IPS DF 6.9 (cell line): ENCODE results near the gene ANAPC5.
A peak's percentile ranks its signal among the peaks of the same experiment; 100 is the strongest.

Experiments
- DNase-seq: peaks from one replicate; pipeline ENCODE4 v3.0.0-alpha.2; 2013; ENCODE audit warnings: low read depth, low spot score
- H3K27ac ChIP-seq: one replicate; pipeline ENCODE4 v1.5.1; 2013; ENCODE audit warnings: low read length, control low read depth
- H3K27me3 ChIP-seq: 2 replicates; pipeline ENCODE4 v1.6.1; 2013; ENCODE audit warnings: mild to moderate bottlenecking, low read length; ENCODE audit not compliant: control insufficient read depth, insufficient read depth
- H3K36me3 ChIP-seq: 2 replicates; pipeline ENCODE4 v1.6.1; 2013; ENCODE audit warnings: low read length; ENCODE audit not compliant: control insufficient read depth, insufficient read depth
- H3K4me1 ChIP-seq: 2 replicates; pipeline ENCODE4 v1.6.1; 2013; ENCODE audit warnings: low read length; ENCODE audit not compliant: control insufficient read depth, insufficient read depth
- H3K4me3 ChIP-seq: 2 replicates; pipeline ENCODE4 v1.5.1; 2013; ENCODE audit warnings: mild to moderate bottlenecking, low read length
- H3K9me3 ChIP-seq: 2 replicates; pipeline ENCODE4 v1.6.1; 2013; ENCODE audit warnings: low read length, inconsistent platforms; ENCODE audit not compliant: control insufficient read depth, insufficient read depth
- WGBS: extraction: QIAGEN DNeasy Blood & Tissue Kit; methylation state at CpG from one replicate; pipeline ENCODE4 v1.1.7; 2013; ENCODE audit warnings: mixed read lengths, missing lambda C conversion rate; ENCODE audit not compliant: insufficient read length, insufficient coverage; 5-methylcytosine and 5-hydroxymethylcytosine counted together

The ANAPC5 gene

DNA sequence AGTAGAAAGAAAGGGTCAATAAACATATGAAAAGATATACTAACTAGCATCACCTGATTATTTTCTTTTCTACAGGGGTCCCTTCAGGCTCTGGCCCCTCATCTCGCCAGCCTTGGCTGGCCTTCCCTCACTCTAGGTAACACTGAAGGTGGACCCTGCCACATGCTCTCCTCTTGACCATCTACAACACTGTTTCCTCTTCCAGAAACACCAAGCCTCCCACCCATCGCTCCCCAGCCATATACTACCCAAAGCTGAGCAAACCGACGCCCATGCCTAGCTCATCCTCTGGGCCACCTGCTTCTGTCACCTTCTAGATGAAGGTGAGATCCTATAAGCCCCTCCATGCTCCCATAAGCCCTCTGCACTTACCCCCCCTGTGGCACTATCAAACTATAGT is 14.8 kb downstream of the ANAPC5 start:
- Histone ChIP-seq H3K27me3 (no peaks in the 10 kb centered on the region), H3K27ac (no peak overlapping the region), H3K36me3 (peaks cover 5% of the 10 kb centered on the region; the same call in 1 of the 2 replicates), H3K4me1 (no peaks in the 10 kb centered on the region), H3K4me3 (no peak overlapping the region), H3K9me3 (no peaks in the 10 kb centered on the region)
- DNase-seq = no peak
- WGBS = no CpG with 5 or more reads among the region's 4 CpGs

DNA sequence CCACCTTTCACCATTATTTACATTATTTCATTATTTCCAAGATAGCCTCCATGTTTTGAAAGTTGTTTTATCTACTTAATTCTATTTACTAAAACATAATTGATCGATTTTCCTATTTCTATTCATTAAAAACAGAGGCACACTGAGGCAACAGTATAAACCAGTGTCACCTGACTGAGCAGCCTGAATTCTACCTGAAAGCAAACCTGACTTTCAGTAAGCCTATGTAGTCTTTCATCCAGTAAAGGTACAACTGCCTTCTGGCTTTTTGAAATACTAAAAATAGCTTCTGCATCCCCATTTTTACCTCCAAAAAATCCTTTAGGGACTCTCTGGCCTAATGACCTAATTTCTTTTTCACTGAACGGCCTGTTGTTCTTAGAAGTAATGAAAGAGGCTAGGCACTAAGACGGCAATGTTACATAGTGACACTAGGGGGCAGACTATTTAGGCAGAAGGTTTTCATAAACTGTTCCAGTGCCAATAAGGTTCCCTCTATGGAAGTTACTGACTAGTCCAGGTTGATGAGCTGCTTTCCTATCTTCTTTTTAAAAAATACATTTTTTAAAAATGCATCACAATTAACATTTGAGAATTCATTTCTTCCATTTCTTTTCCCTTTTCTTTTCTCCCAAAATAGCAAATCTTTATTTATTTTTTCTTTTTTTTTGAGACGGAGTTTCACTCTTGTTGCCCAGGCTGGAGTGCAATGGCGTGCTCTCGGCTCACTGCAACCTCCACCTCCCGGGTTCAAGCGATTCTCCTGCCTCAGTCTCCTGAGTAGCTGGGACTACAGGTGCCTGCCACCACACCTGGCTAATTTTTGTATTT is 17.5 kb downstream of the ANAPC5 start:
- Histone ChIP-seq H3K4me1 (no peaks in the 10 kb centered on the region), H3K9me3 (no peaks in the 10 kb centered on the region), H3K36me3 (peaks cover 10% of the 10 kb centered on the region; the same call in 1 of the 2 replicates), H3K27ac (no peak overlapping the region), H3K27me3 (no peaks in the 10 kb centered on the region), H3K4me3 (no peak overlapping the region)
- peak; percentile 43 for DNase-seq
- no CpG with 5 or more reads among the region's 8 CpGs for WGBS

DNA sequence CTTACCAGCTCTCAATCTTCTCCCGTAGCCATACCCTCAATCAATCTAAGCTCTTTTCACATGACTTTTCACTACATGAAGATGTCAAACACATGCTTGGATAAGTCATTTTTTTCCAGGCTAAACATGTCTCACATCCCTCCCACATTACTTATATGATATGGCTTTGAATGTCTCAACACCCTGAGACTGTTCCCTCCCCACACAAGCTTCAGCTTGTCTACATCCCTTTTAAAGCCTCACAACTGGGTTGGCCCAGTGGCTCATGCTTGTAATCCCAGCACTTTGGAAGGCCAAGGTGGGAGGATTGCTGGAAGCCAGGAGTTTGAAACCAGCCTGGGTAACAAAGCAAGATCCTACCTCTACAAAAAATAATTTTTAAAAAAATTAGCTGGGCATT is 18.5 kb downstream of the ANAPC5 start:
- no peak overlapping the region for H3K27ac ChIP-seq
- no peaks in the 10 kb centered on the region for H3K4me1 ChIP-seq
- no peaks in the 10 kb centered on the region for H3K9me3 ChIP-seq
- no CpG with 5 or more reads among the region's 1 CpG for WGBS
- no peaks in the 10 kb centered on the region for H3K27me3 ChIP-seq
- peaks cover 10% of the 10 kb centered on the region; the same call in 1 of the 2 replicates for H3K36me3 ChIP-seq
- DNase-seq = no peak
- no peak overlapping the region for H3K4me3 ChIP-seq

DNA sequence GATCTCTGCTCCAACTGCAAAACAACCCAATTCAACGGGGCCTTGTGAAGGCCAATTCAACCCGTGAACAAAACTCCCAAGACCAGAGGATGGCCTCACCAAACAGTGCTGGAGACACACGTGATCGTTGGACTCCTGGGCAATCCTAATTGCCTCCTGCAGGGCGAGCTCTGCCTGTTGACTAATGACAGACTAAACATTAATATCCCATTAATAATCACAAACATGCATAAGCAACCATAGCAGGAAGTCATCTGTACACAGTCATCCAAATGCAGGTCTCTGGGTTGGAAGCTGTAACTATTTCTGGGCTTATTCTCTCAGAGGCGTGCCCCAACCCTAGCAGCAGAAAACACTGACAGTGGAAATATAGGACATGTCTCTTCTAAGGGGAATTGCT is 21.0 kb downstream of the ANAPC5 start:
- Histone ChIP-seq H3K4me1 (no peaks in the 10 kb centered on the region), H3K9me3 (no peaks in the 10 kb centered on the region), H3K27me3 (no peaks in the 10 kb centered on the region), H3K27ac (no peak overlapping the region), H3K4me3 (no peak overlapping the region), H3K36me3 (peaks cover 26% of the 10 kb centered on the region; the same call in 1 of the 2 replicates)
- no peak for DNase-seq
- no CpG with 5 or more reads among the region's 6 CpGs for whole genome bisulfite sequencing

DNA sequence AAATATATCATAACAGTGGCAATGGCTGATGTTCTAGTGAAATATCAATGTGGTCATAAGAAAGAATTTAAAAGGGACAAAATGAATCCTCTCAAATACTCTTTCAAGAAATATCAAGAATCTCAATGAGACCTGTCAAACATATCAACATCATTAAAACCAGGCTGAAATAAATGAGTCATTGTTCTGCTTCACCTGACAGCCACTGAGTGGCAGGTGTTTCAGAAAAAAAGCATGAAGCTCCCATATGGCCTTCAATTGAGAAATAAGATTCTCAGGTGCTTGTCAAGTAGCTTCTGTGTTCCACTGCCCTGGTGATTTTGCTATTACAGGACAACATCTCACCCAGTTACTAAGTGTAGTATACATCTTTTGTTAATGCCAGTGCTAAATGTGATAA is 21.5 kb downstream of the ANAPC5 start:
- Histone ChIP-seq H3K27me3 (no peaks in the 10 kb centered on the region), H3K4me3 (no peak overlapping the region), H3K4me1 (no peaks in the 10 kb centered on the region), H3K27ac (no peak overlapping the region), H3K36me3 (peaks cover 28% of the 10 kb centered on the region; the same call in 1 of the 2 replicates), H3K9me3 (no peaks in the 10 kb centered on the region)
- DNase-seq = no peak

DNA sequence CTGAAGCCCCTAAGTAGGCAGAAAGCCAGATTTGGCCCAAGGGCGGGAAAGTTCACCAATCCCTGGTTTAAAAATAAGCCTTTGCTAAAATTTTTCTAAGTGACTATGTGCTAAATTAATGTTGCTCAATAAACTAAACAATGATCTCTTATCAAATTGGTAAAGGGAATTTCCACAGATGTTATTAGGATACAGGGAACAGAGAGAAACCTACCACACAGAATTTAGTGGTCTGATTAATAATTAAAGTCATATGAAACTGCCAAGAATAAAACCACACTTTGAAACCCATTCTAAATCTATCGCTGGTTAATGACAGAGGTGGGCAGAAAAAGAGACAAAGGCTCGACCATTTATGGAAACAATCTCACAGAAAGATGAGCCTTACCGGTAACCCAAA is 22.0 kb downstream of the ANAPC5 start:
- DNase-seq = no peak
- Histone ChIP-seq H3K4me1 (no peaks in the 10 kb centered on the region), H3K27ac (no peak overlapping the region), H3K9me3 (no peaks in the 10 kb centered on the region), H3K4me3 (no peak overlapping the region), H3K27me3 (no peaks in the 10 kb centered on the region), H3K36me3 (peaks cover 26% of the 10 kb centered on the region; the same call in 1 of the 2 replicates)
- WGBS = no CpG with 5 or more reads among the region's 4 CpGs

DNA sequence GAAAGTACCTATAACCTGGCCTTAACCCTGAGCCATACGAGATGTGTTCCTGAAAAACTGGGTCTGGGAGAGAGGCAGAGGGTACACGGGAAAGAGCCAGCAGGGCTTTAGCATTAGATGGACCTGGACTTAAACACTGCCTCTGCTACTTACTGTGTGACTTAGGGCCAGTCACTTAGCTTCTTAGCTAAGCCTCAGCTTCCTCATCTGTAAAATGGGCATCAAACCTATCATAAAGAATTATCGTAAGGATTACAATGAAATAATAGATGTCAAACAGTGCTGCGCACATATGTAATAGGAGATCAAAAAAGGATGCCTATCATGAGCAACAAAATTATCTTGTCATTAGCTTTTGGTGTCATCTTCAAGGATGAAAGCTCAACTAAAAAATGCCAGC is 23.6 kb downstream of the ANAPC5 start:
- no peak for DNase-seq
- no peaks in the 10 kb centered on the region for H3K4me1 ChIP-seq
- H3K27me3 ChIP-seq = no peaks in the 10 kb centered on the region
- H3K4me3 ChIP-seq = no peak overlapping the region
- no CpG with 5 or more reads among the region's 4 CpGs for WGBS
- no peak overlapping the region for H3K27ac ChIP-seq
- peaks cover 26% of the 10 kb centered on the region; the same call in 1 of the 2 replicates for H3K36me3 ChIP-seq
- no peaks in the 10 kb centered on the region for H3K9me3 ChIP-seq

DNA sequence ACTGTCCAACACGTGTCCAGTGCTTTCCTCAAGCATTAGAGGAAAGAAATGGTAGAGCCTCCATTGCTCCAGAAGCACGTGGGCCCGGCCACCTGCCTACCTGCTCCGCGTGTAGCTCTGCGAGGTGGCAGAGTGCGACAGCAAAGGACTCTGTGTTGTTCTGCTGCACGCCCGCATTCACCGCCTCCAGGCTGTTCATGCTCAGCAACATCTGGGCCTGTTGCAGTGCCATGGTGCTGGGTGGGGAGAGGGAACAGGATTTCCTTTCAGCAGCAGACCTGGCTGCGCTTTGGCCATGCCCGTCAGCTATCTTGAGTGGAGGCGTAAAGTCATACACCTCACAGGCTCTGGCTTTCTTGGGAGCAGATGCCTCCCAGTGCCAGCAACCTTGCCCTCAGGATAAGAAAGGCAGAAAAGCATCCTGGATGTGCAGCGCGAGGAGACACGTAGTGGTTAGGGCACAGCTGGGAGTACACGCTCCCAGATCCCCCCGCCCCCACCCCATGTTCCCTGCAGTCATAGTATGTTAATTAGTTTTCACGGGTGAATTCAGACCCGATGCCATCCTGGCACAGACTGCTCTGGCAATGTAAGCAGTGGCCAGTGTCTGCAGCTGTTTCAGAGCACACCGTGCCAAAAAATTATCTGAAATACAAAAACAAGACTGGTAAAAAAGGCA is 25.1 kb downstream of the ANAPC5 start:
- Histone ChIP-seq H3K4me1 (no peaks in the 10 kb centered on the region), H3K36me3 (peaks cover 26% of the 10 kb centered on the region; the same call in 1 of the 2 replicates), H3K4me3 (no peak overlapping the region), H3K27ac (no peak overlapping the region), H3K27me3 (no peaks in the 10 kb centered on the region), H3K9me3 (no peaks in the 10 kb centered on the region)
- no peak for DNase-seq
- no CpG with 5 or more reads among the region's 21 CpGs for WGBS

DNA sequence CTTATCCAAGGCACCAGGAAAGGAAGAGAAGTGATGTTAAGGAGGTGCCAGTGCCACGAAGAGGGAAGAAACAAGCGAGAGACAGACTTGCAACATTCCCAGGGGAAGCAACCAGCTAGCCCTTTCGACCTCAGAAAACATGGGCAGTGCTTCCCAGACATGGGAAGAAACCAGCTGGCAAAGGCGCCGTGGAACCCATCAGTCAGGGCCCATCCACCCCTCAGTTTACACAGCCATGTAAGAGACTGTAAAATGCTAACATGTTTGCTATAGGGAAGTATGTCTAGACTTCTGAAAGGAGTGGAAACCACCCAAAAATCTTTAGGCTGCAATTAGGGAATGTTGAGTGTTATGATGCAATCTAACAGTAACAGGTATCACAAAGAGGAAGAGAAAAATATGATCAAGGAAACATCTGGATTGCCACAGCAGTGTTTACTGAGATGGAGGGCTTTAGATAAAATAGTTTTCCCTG is 26.3 kb downstream of the ANAPC5 start:
- WGBS = no CpG with 5 or more reads among the region's 5 CpGs
- H3K4me1 ChIP-seq = no peaks in the 10 kb centered on the region
- no peak overlapping the region for H3K27ac ChIP-seq
- DNase-seq = no peak
- no peaks in the 10 kb centered on the region for H3K9me3 ChIP-seq
- no peaks in the 10 kb centered on the region for H3K27me3 ChIP-seq
- peaks cover 21% of the 10 kb centered on the region; the same call in 1 of the 2 replicates for H3K36me3 ChIP-seq
- no peak overlapping the region for H3K4me3 ChIP-seq

DNA sequence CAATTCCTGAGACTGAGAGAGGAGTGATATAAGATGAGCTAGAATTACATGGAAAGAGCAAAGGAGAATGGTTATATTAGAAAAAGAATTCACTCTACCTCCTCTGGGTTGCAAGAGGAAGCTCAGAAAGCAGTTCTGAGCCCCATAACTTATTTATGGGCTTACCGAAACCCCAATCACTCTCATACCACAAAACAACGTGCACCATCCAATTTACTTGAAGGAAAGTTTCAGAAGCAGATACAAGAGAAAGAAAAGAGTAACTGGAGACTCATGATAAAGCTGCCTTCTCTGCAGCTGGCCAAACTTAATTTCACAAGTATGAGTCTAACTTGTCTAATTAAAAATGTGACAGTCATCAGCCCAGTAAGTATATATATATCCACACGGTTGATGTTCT is 28.3 kb downstream of the ANAPC5 start:
- no peak overlapping the region for H3K27ac ChIP-seq
- WGBS = no CpG with 5 or more reads among the region's 3 CpGs
- H3K4me3 ChIP-seq = no peak overlapping the region
- DNase-seq = no peak
- no peaks in the 10 kb centered on the region for H3K4me1 ChIP-seq
- H3K36me3 ChIP-seq = peaks cover 22% of the 10 kb centered on the region; the same call in 1 of the 2 replicates
- H3K9me3 ChIP-seq = no peaks in the 10 kb centered on the region
- H3K27me3 ChIP-seq = no peaks in the 10 kb centered on the region
